ENCODE measurements around the gene ANO10. TPM values are rescaled to one million over a fixed set of nuclear protein-coding genes. Genes with fewer than 3 reads are reported as not detected.
A peak's percentile ranks its signal among the peaks of the same experiment; 100 is the strongest.

ANO10 gene
- total RNA-seq, 1 donor from 2014 or later = 24.9 TPM

GRCh38 chr3:43512754-43513404 lies 108.9 kb downstream of the ANO10 start:
- Histone ChIP-seq H3K9me3 (no peaks in the 10 kb centered on the region), H3K4me3 (no peak overlapping the region), H3K27me3 (no peaks in the 10 kb centered on the region), H3K27ac (no peak overlapping the region), H3K4me1 (no peaks in the 10 kb centered on the region), H3K36me3 (no peaks in the 10 kb centered on the region)
- no peak for TF ChIP-seq CTCF (IDR thresholded peaks at IDR 0.05)
- DNase-seq (ENCODE audit: low spot score in 2 of 2) = no peak
- intact Hi-C loops (cut with DNase I) = no loop called here

- Histone ChIP-seq H3K27ac (no peak overlapping the region), H3K36me3 (no peaks in the 10 kb centered on the region), H3K9me3 (no peaks in the 10 kb centered on the region), H3K4me3 (no peak overlapping the region), H3K27me3 (no peaks in the 10 kb centered on the region), H3K4me1 (no peaks in the 10 kb centered on the region)
- TF ChIP-seq CTCF (IDR thresholded peaks at IDR 0.05) = no peak
- intact Hi-C loops (cut with DNase I) = no loop called here
- no peak for DNase-seq (ENCODE audit: low spot score in 2 of 2)
Observed at GRCh38 chr3:43506644-43507043, 115.2 kb downstream of the ANO10 start.

GRCh38 chr3:43505351-43505750 lies 116.5 kb downstream of the ANO10 start:
- TF ChIP-seq CTCF (IDR thresholded peaks at IDR 0.05) = no peak
- intact Hi-C loops (cut with DNase I) = no loop called here

GRCh38 chr3:43503067-43503728 lies 118.6 kb downstream of the ANO10 start:
- no peak for DNase-seq (ENCODE audit: low spot score in 2 of 2)
- Histone ChIP-seq H3K27me3 (no peaks in the 10 kb centered on the region), H3K36me3 (no peaks in the 10 kb centered on the region), H3K4me3 (no peak overlapping the region), H3K9me3 (no peaks in the 10 kb centered on the region), H3K27ac (no peak overlapping the region), H3K4me1 (no peaks in the 10 kb centered on the region)
- intact Hi-C loops (cut with DNase I) = loop anchor here (5.0 kb wide), 1 partner anchor 341 kb away; no protein-coding TSS in a partner anchor
- TF ChIP-seq CTCF (IDR thresholded peaks at IDR 0.05) = peak; percentile 32 to 52 (median 34)

More at GRCh38 chr3:43505351-43505750, 116.5 kb downstream of the ANO10 start:
- no peak for DNase-seq (ENCODE audit: low spot score in 2 of 2)
- no peak overlapping the region for H3K27ac ChIP-seq
- no peaks in the 10 kb centered on the region for H3K4me1 ChIP-seq
- H3K36me3 ChIP-seq = no peaks in the 10 kb centered on the region
- no peaks in the 10 kb centered on the region for H3K9me3 ChIP-seq
- H3K27me3 ChIP-seq = no peaks in the 10 kb centered on the region
- H3K4me3 ChIP-seq = no peak overlapping the region

- H3K36me3 ChIP-seq = no peaks in the 10 kb centered on the region
- H3K27ac ChIP-seq = no peak overlapping the region
- intact Hi-C loops (cut with DNase I) = no loop called here
- H3K27me3 ChIP-seq = no peaks in the 10 kb centered on the region
- no peak for TF ChIP-seq CTCF (IDR thresholded peaks at IDR 0.05)
- no peak overlapping the region for H3K4me3 ChIP-seq
- no peaks in the 10 kb centered on the region for H3K9me3 ChIP-seq
- no peak for DNase-seq (ENCODE audit: low spot score in 2 of 2)
- H3K4me1 ChIP-seq = no peaks in the 10 kb centered on the region
Observed at GRCh38 chr3:43499256-43499655, 122.6 kb downstream of the ANO10 start.
